A549 treated with AZD9567 at 1 μM for 4 hours (cell line): ENCODE measurements around the gene SLC1A6. TPM values are rescaled to one million over a fixed set of nuclear protein-coding genes. Genes with fewer than 3 reads are reported as not detected.

ENCODE experiments used
- total RNA-seq: library from RNA; stranded (reverse); fragments of 200-300 nt; extraction: Qiagen RNA extraction; gene quantifications from 5 replicates; pipeline ENCODE4 v1.2.3, GENCODE V29; 2022; ENCODE audit not compliant: insufficient read depth

Gene SLC1A6
- total RNA-seq = not detected in 5 replicates

GRCh38 chr19:14979476-14980255, at the start of gene SLC1A6:
Gene SLC1A6 (minus strand): TSS chr19:14979864. CDS start chr19:14972910, 6,954 bp downstream.

DNA sequence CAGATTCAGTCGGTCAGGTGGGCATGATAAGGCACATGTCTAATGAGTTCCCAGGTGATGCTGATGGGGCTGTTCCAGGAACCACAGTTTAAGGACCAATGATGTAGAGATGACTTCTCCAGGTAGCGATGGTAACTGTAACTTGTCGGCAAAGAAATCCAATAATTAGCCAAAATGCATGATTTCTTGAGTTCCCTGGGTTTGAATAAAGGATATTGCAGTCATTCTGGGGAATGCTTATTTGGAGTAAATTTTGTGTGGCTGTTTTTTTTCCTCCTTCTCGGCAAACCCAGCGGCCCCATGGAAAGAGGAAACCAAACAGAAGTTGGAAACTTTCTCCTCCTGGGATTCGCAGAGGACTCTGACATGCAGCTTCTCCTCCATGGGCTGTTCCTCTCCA, 38.5 kb downstream of the SLC1A6 start, which contains the start of gene OR7C2:
Gene OR7C2, plus strand, starts transcription at position 301 of the 400 bp plus-strand sequence. Its CDS starts 0 bp downstream, at position 301.

Other genes with a start within 250 kb of the SLC1A6 start
- gene ADGRE2, start 201.3 kb downstream of the SLC1A6 start, total RNA-seq = 0.71 to 1.1 TPM (median 0.85 TPM) in 4 of 5 replicates, not detected in the other
- gene OR7A5, start 144.7 kb downstream of the SLC1A6 start, total RNA-seq = not detected in 5 replicates
- gene OR7C1, start 144.7 kb downstream of the SLC1A6 start, total RNA-seq = not detected in 5 replicates
- not detected in 5 replicates for gene OR7A10, start 130.9 kb downstream of the SLC1A6 start, total RNA-seq
- not detected in 5 replicates for gene OR7A17, start 93.7 kb downstream of the SLC1A6 start, total RNA-seq
- gene OR7C2, start 38.4 kb downstream of the SLC1A6 start, total RNA-seq = not detected in 5 replicates
- not detected in 5 replicates for gene CASP14, start 69.6 kb upstream of the SLC1A6 start, total RNA-seq
- gene OR1I1, start 102.3 kb upstream of the SLC1A6 start, total RNA-seq = not detected in 5 replicates
- 13.1 to 17.7 TPM (median 15.1 TPM) in 5 replicates for gene SYDE1, start 127.5 kb upstream of the SLC1A6 start, total RNA-seq
- 7.6 to 13.4 TPM (median 12.0 TPM) in 5 replicates for gene NOTCH3, start 221.1 kb upstream of the SLC1A6 start, total RNA-seq